ENCODE measurements around the gene PLA1A.

Gene PLA1A

GRCh38 chr3:119658994-119659393 lies 61.3 kb downstream of the PLA1A start:
- in situ Hi-C loops (cut with HindIII; ENCODE audit: low sequenced_read_pairs) = no loop called here
- H3K4me3 ChIP-seq (ENCODE audit: low read depth, low read length) = no peak overlapping the region
- TF ChIP-seq CTCF (IDR thresholded peaks at IDR 0.05; ENCODE audit: low read depth, low read length) = no peak
- DNase-seq (ENCODE audit: low read depth, low spot score) = no peak

- DNase-seq (ENCODE audit: low read depth, low spot score) = no peak
- TF ChIP-seq CTCF (IDR thresholded peaks at IDR 0.05; ENCODE audit: low read depth, low read length) = no peak
- H3K4me3 ChIP-seq (ENCODE audit: low read depth, low read length) = no peak overlapping the region
- in situ Hi-C loops (cut with HindIII; ENCODE audit: low sequenced_read_pairs) = no loop called here
These were observed 62.1 kb downstream of the PLA1A start for GRCh38 chr3:119659606-119660291.

- in situ Hi-C loops (cut with HindIII; ENCODE audit: low sequenced_read_pairs) = no loop called here
- TF ChIP-seq CTCF (IDR thresholded peaks at IDR 0.05; ENCODE audit: low read depth, low read length) = no peak
- no peak within 1 kb of the TSS for H3K4me3 ChIP-seq (ENCODE audit: low read depth, low read length)
- no peak for DNase-seq (ENCODE audit: low read depth, low spot score)
These were observed 63.1 kb downstream of the PLA1A start, which contains the start of gene POPDC2 for GRCh38 chr3:119660474-119661440. TSS of gene POPDC2 (minus strand) at chr3:119660589. CDS start at chr3:119660423, 166 bp downstream.

GRCh38 chr3:119662604-119663373 lies 65.1 kb downstream of the PLA1A start:
- peak; percentile 17 for DNase-seq (ENCODE audit: low read depth, low spot score)
- H3K4me3 ChIP-seq (ENCODE audit: low read depth, low read length) = no peak overlapping the region
- in situ Hi-C loops (cut with HindIII; ENCODE audit: low sequenced_read_pairs) = no loop called here
- TF ChIP-seq CTCF (IDR thresholded peaks at IDR 0.05; ENCODE audit: low read depth, low read length) = no peak

GRCh38 chr3:119663885-119664284 lies 66.2 kb downstream of the PLA1A start:
- no peak for TF ChIP-seq CTCF (IDR thresholded peaks at IDR 0.05; ENCODE audit: low read depth, low read length)
- in situ Hi-C loops (cut with HindIII; ENCODE audit: low sequenced_read_pairs) = no loop called here
- no peak overlapping the region for H3K4me3 ChIP-seq (ENCODE audit: low read depth, low read length)
- DNase-seq (ENCODE audit: low read depth, low spot score) = peak; percentile 12

GRCh38 chr3:119664370-119664769 lies 66.7 kb downstream of the PLA1A start:
- no peak for DNase-seq (ENCODE audit: low read depth, low spot score)
- no peak overlapping the region for H3K4me3 ChIP-seq (ENCODE audit: low read depth, low read length)
- in situ Hi-C loops (cut with HindIII; ENCODE audit: low sequenced_read_pairs) = no loop called here
- no peak for TF ChIP-seq CTCF (IDR thresholded peaks at IDR 0.05; ENCODE audit: low read depth, low read length)

Data from astrocyte of the spinal cord (primary cell).